RCC 7860 (cell line): ENCODE measurements around the gene METRNL.

Source experiments
- DNase-seq: peaks from one replicate; pipeline ENCODE4 v3.0.0-alpha.2; 2015; ENCODE audit warnings: low spot score
- FAIRE-seq: peaks from 2 replicates; lab custom pipeline; 2012; peaks lifted over from hg19 to GRCh38; lab: Jason Lieb, UNC

Gene METRNL

DNA sequence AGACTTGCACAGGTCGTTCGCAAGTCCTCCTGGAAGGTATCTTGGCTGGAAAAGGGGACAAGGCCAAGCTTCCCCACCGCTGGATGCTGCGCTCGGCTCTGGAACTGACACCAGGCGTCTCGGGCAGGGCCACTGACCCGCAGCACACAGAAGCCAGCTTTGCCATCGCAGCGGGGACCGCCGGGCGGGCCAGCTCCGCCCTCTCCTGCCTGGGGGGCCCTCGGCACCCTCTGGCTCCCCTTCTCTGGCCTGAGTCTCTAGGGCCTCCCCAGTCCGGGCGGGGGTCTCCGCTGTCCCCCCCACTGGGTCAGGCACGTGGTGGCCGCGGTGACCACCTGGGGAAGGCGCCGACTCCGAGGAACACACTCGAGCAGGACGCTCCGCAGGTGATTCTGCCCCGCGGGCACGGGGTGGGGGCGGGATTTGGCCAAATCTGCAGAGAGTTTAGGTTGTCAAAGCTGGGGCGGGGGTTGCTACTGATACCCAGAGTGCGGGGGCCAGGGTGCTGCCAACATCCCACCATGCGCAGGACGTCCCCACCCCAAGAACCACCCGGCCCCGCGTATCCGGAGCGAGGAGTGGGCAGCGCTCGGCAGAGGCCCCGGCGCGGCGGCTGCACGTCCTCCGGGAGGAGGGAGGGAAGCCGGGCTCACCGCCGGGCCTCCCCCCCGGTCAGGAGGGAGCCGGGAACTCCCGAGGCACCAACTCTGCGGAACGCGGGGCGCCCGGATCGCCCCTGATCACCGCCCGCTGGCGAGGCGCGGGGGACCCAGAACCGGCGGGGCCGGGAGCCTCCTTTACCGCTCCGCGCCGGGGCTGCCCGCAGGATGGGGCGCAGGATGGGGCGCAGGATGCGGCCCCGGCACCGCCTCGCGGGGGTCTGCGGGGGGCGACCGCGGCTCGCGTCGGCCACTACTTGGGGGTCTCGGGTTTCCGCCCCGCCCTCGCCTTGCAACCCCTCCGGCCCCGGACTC is 744 bp upstream of the METRNL start:
- no peak for DNase-seq
- no peak for FAIRE-seq

DNA sequence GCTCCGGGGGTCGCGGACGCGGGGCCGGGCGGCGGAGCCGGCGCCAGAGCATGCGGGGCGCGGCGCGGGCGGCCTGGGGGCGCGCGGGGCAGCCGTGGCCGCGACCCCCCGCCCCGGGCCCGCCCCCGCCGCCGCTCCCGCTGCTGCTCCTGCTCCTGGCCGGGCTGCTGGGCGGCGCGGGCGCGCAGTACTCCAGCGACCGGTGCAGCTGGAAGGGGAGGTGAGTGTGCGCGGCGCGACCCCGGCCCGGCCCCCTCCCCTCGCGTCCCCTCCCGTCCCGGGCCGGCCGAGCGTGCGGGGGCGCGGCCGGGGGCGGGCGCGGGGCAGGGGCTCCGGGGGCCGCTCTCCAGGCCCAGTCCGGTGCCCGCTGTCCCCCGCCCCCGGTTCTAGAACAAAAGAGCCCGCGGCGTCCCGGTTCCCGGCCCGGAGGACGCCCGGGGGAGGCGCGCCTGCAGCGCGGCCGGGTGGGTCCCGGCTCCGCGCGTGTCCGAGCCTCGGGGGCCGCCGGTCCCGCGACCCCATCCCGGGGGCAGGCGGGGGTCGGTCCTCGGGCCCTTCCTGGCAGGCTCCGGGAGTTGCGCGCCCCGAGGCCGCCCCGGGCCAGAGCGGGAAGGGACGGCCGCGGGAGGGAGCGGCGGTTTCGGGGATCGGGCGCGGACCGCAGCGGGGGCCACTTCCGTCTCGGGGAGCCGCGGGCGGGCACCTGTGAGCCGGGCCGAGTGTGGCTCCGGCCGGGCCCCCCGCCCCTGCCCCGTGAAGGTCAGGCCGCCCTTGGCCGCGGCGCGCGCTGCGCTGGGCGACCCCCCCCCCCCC is 563 bp downstream of the METRNL start:
- FAIRE-seq (no peak), DNase-seq (no peak)

- no peak for FAIRE-seq
- DNase-seq = no peak
These were observed 1.1 kb downstream of the METRNL start for GRCh38 chr17:83080579-83080857.

- FAIRE-seq (no peak), DNase-seq (peak; percentile 40)
These were observed 1.7 kb downstream of the METRNL start for GRCh38 chr17:83080858-83081683.

DNA sequence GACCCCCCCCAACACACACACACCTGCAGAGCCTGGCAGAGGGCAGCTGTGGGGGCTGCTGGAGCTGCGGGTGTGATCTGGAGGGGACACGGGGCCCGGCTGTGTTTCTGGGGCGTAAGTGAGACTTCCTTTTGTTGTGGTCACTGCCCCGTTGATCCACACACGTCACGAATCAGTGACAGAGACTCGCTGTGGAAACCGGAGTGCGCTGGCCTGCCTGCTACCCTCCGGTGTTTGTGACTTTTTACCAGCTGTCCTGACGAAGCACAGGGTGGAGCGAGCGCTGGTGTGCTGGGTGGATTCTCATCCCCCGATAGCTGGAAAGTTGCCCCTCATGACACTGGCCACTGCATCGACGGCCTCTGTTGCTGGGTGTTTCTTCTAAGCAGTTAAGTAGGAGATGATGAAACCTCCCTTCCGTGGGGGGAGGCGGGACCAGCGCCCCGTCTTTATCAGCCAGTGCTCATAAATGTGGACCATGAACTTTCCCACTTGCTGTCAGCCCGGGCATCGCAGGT is 2.3 kb downstream of the METRNL start:
- FAIRE-seq = no peak
- DNase-seq = no peak

GRCh38 chr17:83082424-83082823 is 3.0 kb downstream of the METRNL start:
- no peak for DNase-seq
- no peak for FAIRE-seq

- no peak for FAIRE-seq
- DNase-seq = no peak
These were observed 3.5 kb downstream of the METRNL start for GRCh38 chr17:83082909-83083367.

GRCh38 chr17:83083368-83084201 is 4.2 kb downstream of the METRNL start:
- DNase-seq (peak; percentile 83), FAIRE-seq (peak; percentile 78)

GRCh38 chr17:83084214-83084613 is 4.8 kb downstream of the METRNL start:
- FAIRE-seq (no peak), DNase-seq (no peak)

DNA sequence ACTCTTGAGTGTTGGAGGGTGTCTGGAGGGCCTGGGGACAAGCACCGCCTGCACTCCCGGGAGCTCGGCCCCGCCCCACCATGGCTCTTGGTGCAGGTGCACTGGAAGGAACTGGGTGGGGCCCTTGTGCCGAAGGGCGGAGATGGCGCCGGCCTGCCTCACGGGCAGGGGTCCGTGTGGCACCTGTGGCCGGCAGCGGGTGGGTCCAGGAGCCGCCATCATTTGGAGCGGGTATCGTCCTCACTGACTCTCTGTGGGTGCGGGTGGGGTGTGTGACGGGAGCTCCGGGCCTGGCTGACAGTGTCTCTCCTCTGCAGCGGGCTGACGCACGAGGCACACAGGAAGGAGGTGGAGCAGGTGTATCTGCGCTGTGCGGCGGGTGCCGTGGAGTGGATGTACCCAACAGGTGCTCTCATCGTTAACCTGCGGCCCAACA is 5.2 kb downstream of the METRNL start:
- FAIRE-seq (no peak), DNase-seq (no peak)

DNA sequence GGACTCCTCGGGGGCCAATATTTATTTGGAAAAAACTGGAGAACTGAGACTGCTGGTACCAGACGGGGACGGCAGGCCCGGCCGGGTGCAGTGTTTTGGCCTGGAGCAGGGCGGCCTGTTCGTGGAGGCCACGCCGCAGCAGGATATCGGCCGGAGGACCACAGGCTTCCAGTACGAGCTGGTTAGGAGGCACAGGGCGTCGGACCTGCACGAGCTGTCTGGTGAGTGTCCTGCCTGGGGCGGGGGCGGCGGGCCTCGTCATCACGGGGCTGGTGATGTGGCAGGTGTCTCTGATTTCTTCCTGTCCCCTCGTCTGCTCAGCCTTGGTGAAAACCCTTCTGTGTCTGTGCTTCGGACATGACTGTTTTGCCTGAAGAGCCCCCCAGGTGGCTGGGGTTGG is 5.7 kb downstream of the METRNL start:
- DNase-seq (no peak), FAIRE-seq (no peak)

GRCh38 chr17:83085526-83086198 is 6.3 kb downstream of the METRNL start:
- DNase-seq (no peak), FAIRE-seq (no peak)

- FAIRE-seq = no peak
- no peak for DNase-seq
These were observed 6.9 kb downstream of the METRNL start for GRCh38 chr17:83086199-83086880.

DNA sequence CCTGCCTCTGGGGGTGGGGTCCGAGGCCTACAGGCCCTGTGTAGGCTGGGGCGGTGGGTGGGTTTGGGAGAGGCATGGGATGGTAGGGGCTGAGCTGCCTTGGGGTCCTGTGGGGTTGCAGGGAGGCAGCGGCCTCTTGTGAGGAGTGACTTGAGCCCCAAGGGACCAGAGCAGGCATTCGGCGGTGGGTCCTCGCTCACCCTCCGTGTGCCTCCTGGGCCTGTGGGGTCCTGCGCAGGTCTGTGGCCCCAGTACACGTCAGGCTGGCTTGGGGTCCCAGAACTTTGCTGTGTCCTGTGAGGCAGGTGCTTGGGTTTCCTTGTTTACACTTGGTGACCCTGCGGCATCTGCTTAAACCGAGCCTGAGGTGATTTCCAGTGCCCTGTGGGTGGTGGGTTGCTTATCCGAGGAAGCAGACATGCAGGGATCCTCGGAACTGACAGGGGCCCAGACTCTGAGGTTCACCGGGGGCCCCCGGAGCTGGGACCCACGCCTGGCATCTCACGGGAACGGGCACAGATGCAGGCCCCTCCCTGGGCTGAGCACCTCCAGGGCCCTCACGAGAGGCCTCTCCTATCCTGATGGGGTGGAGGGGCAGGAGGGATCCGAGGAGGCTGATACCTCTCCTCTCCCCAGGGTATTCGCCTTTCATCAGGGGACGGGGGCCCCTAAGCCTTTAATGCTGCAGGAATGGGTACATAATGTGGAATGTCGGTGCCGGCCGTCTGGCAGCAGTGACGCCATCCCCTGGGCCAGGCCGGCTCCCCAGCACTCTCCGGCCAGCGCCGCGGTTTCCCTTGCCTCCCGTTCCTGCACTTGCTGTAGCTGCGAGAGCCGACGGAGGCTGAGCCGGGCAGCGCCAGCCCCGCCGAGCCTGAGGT is 7.7 kb downstream of the METRNL start:
- FAIRE-seq = no peak

DNA sequence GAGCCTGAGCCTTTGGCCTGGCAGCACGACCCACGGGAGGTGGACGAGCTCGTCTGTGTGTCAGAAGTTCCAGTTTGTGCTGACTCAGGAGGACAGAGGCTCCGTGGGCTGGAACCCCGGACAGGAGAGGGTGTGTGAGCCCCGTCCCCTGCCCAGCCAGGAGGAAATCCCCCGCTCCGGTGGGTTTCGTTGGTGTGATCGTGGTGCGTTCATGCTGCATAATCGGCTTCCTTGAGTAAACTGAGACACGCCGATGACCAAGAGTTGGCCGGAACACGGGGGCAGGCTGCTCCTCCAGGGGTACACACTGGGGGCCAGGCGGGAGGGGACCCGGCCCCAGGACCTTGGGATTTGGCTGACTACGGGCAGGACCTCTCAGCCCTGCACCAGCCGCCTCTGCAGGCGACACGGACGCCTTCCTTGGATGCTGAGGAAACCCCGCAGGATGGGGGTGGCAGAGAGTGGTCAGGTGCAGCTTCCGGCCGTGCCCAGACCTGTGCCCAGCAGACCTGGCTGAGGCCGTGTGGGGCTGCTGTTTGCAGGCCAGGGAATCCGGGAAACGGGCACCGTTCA is 8.5 kb downstream of the METRNL start:
- FAIRE-seq = no peak
- no peak for DNase-seq

More for the DNA sequence above, 7.7 kb downstream of the METRNL start:
- no peak for DNase-seq

GRCh38 chr17:83088451-83088850 is 9.0 kb downstream of the METRNL start:
- DNase-seq (no peak), FAIRE-seq (no peak)

GRCh38 chr17:83088909-83089308 is 9.5 kb downstream of the METRNL start:
- FAIRE-seq (no peak), DNase-seq (no peak)
